Measurements from ENCODE around the gene CCDC116.

The CCDC116 gene

DNA sequence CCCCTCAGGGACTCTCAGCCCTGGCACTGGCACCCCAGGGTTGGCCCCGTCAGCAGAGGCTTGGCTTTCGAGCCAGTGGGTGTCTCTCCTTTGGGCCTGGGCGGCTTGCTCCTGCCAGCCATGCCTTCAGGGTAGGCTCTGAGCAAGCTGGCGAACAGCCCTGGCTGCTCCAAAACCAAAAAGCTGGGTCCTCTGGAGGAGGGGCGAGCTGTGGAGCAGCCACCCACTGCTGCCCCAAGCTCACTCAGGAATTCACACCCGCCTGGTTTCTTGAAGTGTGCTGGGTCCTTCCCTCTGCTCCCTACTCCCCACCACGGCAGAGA, 9.0 kb upstream of the CCDC116 start:
- Histone ChIP-seq H3K79me2 (ENCODE audit: low read length) (peaks cover 91% of the 10 kb centered on the region), H3K9ac (ENCODE audit: low read length) (no peak overlapping the region), H4K20me1 (ENCODE audit: insufficient read depth, low read length) (0 out of 2 replicates have a peak, but pooled peaks cover 10% of the 10 kb centered on the region), H3K4me3 (ENCODE audit: low read length) (no peak overlapping the region), H3K9me2 (replicated peaks; ENCODE audit: insufficient read depth, low read length) (no peaks in the 10 kb centered on the region), H3F3A (ENCODE audit: insufficient read depth, low read length) (peaks cover 32% of the 10 kb centered on the region), H3K4me2 (ENCODE audit: low read depth, low read length) (no peak overlapping the region), H3K27me3 (replicated peaks; ENCODE audit: insufficient read depth, low read length) (no peaks in the 10 kb centered on the region), H2AFZ (ENCODE audit: low read length) (no peak overlapping the region), H3K36me3 (replicated peaks; ENCODE audit: insufficient read depth, low read length) (peaks cover 7% of the 10 kb centered on the region), H3K4me1 (ENCODE audit: low read length) (no peaks in the 10 kb centered on the region), H3K9me3 (replicated peaks; ENCODE audit: insufficient read depth, low read length) (no peaks in the 10 kb centered on the region), H3K27ac (ENCODE audit: low read length) (no peak overlapping the region)
- no peak for DNase-seq
- TF ChIP-seq EZH2 (optimal IDR thresholded peaks at IDR 0.05; ENCODE audit: low read depth, low read length) (no peak), EZH2phosphoT487 (IDR thresholded peaks at IDR 0.05; ENCODE audit: low read length) (no peak)
- TF ChIP-seq, protein P1, sequence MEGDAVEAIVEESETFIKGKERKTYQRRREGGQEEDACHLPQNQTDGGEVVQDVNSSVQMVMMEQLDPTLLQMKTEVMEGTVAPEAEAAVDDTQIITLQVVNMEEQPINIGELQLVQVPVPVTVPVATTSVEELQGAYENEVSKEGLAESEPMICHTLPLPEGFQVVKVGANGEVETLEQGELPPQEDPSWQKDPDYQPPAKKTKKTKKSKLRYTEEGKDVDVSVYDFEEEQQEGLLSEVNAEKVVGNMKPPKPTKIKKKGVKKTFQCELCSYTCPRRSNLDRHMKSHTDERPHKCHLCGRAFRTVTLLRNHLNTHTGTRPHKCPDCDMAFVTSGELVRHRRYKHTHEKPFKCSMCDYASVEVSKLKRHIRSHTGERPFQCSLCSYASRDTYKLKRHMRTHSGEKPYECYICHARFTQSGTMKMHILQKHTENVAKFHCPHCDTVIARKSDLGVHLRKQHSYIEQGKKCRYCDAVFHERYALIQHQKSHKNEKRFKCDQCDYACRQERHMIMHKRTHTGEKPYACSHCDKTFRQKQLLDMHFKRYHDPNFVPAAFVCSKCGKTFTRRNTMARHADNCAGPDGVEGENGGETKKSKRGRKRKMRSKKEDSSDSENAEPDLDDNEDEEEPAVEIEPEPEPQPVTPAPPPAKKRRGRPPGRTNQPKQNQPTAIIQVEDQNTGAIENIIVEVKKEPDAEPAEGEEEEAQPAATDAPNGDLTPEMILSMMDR (IDR thresholded peaks at IDR 0.05; ENCODE audit: low read length), result no peak

DNA sequence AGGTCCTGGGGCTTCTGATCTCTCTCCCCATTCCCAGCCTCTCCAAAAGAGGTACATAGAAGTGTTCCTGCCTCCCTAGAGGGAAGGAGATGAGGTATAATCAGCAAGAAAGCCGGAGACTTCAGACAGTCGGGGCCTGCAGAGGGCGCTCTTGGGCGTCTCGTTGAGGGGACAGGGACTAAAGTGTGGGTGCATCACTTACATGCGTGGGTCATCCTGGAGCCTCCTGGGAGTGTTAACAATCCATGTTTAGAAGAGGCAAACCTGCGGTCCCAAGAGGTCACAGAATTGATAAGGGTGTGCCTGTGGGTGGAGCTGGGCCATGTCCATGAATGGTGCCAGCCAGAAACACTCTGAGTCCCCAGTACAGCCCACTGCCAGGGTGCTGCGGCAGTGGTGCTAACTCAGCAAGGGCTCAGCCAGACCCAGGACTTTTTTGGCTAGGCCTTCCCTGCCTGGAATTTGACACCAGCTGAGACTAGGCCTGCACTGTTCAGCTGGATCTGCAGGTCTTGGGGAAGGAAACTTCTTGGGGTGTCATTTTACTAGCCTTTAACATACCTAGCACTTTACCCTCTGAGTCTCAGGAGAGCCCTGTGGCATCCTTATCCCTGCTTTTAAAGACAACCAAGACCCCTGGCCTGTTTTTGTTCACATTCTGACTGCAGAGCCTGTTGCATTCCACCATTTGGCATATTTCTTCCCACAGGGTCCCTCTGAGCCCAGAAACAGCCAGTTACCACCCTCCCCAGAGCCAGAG, 8.3 kb upstream of the CCDC116 start:
- Histone ChIP-seq H3F3A (ENCODE audit: insufficient read depth, low read length) (peaks cover 32% of the 10 kb centered on the region), H3K9me2 (replicated peaks; ENCODE audit: insufficient read depth, low read length) (no peaks in the 10 kb centered on the region), H4K20me1 (ENCODE audit: insufficient read depth, low read length) (0 out of 2 replicates have a peak, but pooled peaks cover 9% of the 10 kb centered on the region), H3K27ac (ENCODE audit: low read length) (no peak overlapping the region), H3K79me2 (ENCODE audit: low read length) (peaks cover 91% of the 10 kb centered on the region), H3K4me3 (ENCODE audit: low read length) (no peak overlapping the region), H3K36me3 (replicated peaks; ENCODE audit: insufficient read depth, low read length) (peaks cover 7% of the 10 kb centered on the region), H2AFZ (ENCODE audit: low read length) (no peak overlapping the region), H3K4me1 (ENCODE audit: low read length) (no peaks in the 10 kb centered on the region), H3K9me3 (replicated peaks; ENCODE audit: insufficient read depth, low read length) (no peaks in the 10 kb centered on the region), H3K4me2 (ENCODE audit: low read depth, low read length) (no peak overlapping the region), H3K9ac (ENCODE audit: low read length) (no peak overlapping the region), H3K27me3 (replicated peaks; ENCODE audit: insufficient read depth, low read length) (no peaks in the 10 kb centered on the region)
- peak; percentile 19 for DNase-seq
- TF ChIP-seq EZH2phosphoT487 (IDR thresholded peaks at IDR 0.05; ENCODE audit: low read length), result no peak
- TF ChIP-seq, protein P1 (IDR thresholded peaks at IDR 0.05; ENCODE audit: low read length), result peak; percentile 55

DNA sequence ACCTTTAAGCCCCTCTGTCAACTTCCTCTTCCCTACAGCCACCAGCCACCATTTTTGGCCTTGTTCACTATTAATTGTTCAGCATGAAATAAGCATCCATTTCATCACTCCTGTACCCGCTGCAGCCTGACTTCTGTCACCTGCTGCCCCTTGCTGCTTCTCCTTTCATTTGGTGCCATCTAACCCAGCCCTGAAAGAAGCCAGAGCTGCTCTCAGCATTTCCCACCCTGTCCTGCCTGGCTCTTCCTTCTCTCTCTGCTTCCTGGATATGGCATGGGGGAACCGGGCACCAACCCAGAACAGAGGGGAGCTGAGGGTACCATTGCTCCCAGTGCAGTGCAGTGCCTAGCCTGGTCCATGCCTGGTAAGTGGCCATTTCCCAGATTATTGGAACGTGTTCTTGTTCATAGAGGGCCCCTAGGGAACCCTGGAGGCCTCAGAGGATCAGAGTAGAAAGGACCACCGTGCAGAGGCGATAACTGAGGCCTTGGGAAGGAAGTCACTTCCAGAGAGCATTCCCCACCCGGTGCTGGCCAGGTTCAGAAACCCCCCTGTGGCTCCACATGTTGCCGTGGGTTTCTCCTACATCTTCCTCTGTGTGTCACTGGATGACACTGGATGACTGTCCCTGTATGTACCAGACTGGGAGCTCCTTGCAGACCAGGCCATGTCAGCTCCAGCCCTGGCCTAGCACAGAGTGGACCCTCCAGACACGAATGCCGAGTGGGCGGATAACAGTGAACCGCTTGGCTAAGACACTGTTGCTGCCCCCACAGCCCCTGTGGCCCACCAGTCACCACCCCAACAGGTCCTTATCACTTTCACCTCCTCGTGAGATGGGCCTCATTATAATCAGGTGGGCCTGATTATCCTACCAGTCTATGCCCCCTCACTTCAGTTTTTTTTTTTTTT, 7.4 kb upstream of the CCDC116 start:
- Histone ChIP-seq H3K9me3 (replicated peaks; ENCODE audit: insufficient read depth, low read length) (no peaks in the 10 kb centered on the region), H3K79me2 (ENCODE audit: low read length) (peaks cover 88% of the 10 kb centered on the region), H3K36me3 (replicated peaks; ENCODE audit: insufficient read depth, low read length) (peaks cover 7% of the 10 kb centered on the region), H3F3A (ENCODE audit: insufficient read depth, low read length) (peaks cover 32% of the 10 kb centered on the region), H3K27ac (ENCODE audit: low read length) (no peak overlapping the region), H3K9me2 (replicated peaks; ENCODE audit: insufficient read depth, low read length) (no peaks in the 10 kb centered on the region), H3K4me2 (ENCODE audit: low read depth, low read length) (no peak overlapping the region), H3K4me1 (ENCODE audit: low read length) (no peaks in the 10 kb centered on the region), H3K27me3 (replicated peaks; ENCODE audit: insufficient read depth, low read length) (no peaks in the 10 kb centered on the region), H3K4me3 (ENCODE audit: low read length) (no peak overlapping the region), H4K20me1 (ENCODE audit: insufficient read depth, low read length) (0 out of 2 replicates have a peak, but pooled peaks cover 5% of the 10 kb centered on the region), H2AFZ (ENCODE audit: low read length) (no peak overlapping the region), H3K9ac (ENCODE audit: low read length) (no peak overlapping the region)
- DNase-seq, result no peak
- TF ChIP-seq EZH2 (optimal IDR thresholded peaks at IDR 0.05; ENCODE audit: low read depth, low read length) (no peak), EZH2phosphoT487 (IDR thresholded peaks at IDR 0.05; ENCODE audit: low read length) (no peak)
- TF ChIP-seq, protein P1 (IDR thresholded peaks at IDR 0.05; ENCODE audit: low read length), result no peak

Data from MM.1S (cell line).